Tibial nerve (tissue), 4 donors: Measurements from ENCODE around the gene HMGN2. TPM values are rescaled to one million over a fixed set of nuclear protein-coding genes. Genes with fewer than 3 reads are reported as not detected.
A peak's percentile ranks its signal among the peaks of the same experiment; 100 is the strongest.

Experiments used
- DNase-seq, 2 donors: peaks; one replicate each; pipeline ENCODE4 v3.0.0-alpha.2; 2019; ENCODE audit warnings: low spot score in 2 of 2
- H3K27ac ChIP-seq, 4 donors: fragments of 200-600 bp; sonication (generic) in 3 of 4; one replicate each; pipeline ENCODE4 v1.5.1; 2017 to 2019; ENCODE audit warnings: mild to moderate bottlenecking in 1 of 4
- H3K27me3 ChIP-seq, 2 donors: fragments of 200-600 bp; sonication (generic) in 1 of 2; one replicate each; pipeline versions ENCODE4 v1.5.1 to v1.6.0; 2017 to 2019
- H3K36me3 ChIP-seq, 3 donors: fragments of 200-600 bp; sonication (generic); one replicate each; pipeline ENCODE4 v1.5.1; 2018 to 2019
- H3K4me1 ChIP-seq, 4 donors: fragments of 200-600 bp; sonication (generic) in 3 of 4; one replicate each; pipeline ENCODE4 v1.5.1; 2017 to 2019
- H3K4me3 ChIP-seq, 4 donors: fragments of 200-600 bp; sonication (generic) in 3 of 4; one replicate each; pipeline ENCODE4 v1.5.1; 2017 to 2019; ENCODE audit warnings: mild to moderate bottlenecking in 1 of 4, moderate library complexity in 1 of 4
- H3K9me3 ChIP-seq, 4 donors: fragments of 200-600 bp; sonication (generic) in 3 of 4; one replicate each; pipeline ENCODE4 v1.5.1; 2017 to 2019
- CTCF ChIP-seq, 5 experiments: fragments of 200-600 bp in 3 of 5; fragments of 450-650 bp in 2 of 5; sonication (generic) in 3 of 5; IDR thresholded peaks; one replicate each; pipeline ENCODE4 v1.5.1; 2016 to 2019; ENCODE audit warnings: antibody characterized with exemption in 5 of 5, mild to moderate bottlenecking in 3 of 5, moderate library complexity in 2 of 5
- EP300 ChIP-seq, 2 donors: sonication (generic); formaldehyde crosslinking; IDR thresholded peaks; one replicate each; pipeline ENCODE4 v1.6.1; 2017; ENCODE audit warnings: antibody characterized with exemption in 2 of 2, mild to moderate bottlenecking in 1 of 2
- POLR2A ChIP-seq, 2 donors: fragments of 450-650 bp; IDR thresholded peaks; one replicate each; pipeline ENCODE4 v1.6.1; 2017; ENCODE audit warnings: antibody characterized with exemption in 2 of 2, mild to moderate bottlenecking in 2 of 2, moderate library complexity in 2 of 2
- WGBS, 2 donors: methylation state at CpG; one replicate each; pipeline ENCODE4 v1.1.5; 2018; 5-methylcytosine and 5-hydroxymethylcytosine counted together
- total RNA-seq, 4 donors: library from RNA; depleted of rRNA; stranded (reverse); fragments of >200 nt; gene quantifications; one replicate each; pipeline ENCODE4 v1.1.0, GENCODE V29; 2016

HMGN2 gene
- 100 to 1,000 TPM; 165 to 237 (median 207) TPM for total RNA-seq

DNA sequence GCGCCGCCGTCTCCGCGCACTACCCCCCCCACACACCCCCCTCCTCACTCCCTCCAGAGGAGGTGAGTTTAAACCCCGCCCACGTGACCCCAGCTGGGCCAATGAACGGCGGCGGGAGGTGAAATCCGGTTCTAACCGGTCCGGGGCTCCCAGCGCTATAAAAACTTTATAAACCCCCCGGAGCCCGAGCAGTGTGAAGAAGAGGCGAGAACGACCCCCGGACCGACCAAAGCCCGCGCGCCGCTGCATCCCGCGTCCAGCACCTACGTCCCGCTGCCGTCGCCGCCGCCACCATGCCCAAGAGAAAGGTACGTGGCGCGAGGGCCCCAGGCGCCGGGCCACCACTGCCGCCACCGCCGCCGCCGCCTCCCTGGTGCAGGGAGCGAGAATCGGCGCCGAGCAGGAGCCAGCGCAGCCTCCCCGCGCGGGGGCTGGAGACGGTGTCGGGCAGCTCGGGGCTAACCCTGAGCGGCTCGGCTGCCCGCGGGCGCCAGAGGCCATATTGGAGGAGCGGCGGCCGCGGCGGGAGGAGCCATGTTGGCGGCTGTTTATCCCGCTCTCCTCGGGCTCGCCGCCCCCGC, at the start of gene HMGN2:
Gene HMGN2, plus strand, starts transcription at position 121 of the 581 bp plus-strand sequence. Its CDS starts 173 bp downstream, at position 294.
- Histone ChIP-seq H3K27me3 (no peaks in the 10 kb centered on the region), H3K9me3 (no peaks in the 10 kb centered on the region), H3K4me1 (peaks cover 0 to 50% (median 28%) of the 10 kb centered on the region in 4 donors), H3K4me3 (peak within 1 kb of the TSS; percentile 72 to 99 (median 90)), H3K36me3 (peaks cover 5 to 56% (median 10%) of the 10 kb centered on the region in 3 donors), H3K27ac (peak within 1 kb of the TSS; percentile 96 to 100 (median 100))
- peak; percentile 93 to 94 for DNase-seq
- TF ChIP-seq POLR2A (IDR thresholded peaks at IDR 0.05) (peak; percentile 36 to 75), CTCF (IDR thresholded peaks at IDR 0.05) (peak in 2 of 5 experiments; percentile 12 to 17), EP300 (IDR thresholded peaks at IDR 0.05) (peak in 1 of 2 donors; percentile 83)
- 0 to 1% methylated on average over 26 to 51 of the region's 69 CpGs for WGBS, 2 donors

DNA sequence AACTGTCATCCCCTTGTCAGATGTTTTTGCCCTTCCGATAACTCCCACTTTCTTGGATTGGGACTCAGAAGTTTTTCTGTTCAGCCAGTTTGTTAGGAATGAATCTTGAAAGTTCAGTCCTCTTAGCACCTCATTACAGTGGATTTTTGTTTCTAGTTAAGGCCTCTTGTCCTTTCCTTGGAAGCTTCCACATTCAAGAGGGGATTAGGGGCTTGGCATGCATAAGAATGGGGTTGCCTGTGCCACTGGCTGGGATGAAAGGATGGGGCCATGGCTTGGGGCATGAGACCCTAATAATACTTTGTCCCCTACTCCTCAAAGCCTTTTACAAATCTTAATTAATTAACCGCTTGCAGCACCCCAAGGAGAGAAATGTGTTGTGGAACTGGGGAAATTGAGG, 42.5 kb upstream of the HMGN2 start:
- Histone ChIP-seq H3K27ac (no peak overlapping the region), H3K4me3 (no peak overlapping the region), H3K27me3 (no peaks in the 10 kb centered on the region), H3K4me1 (peaks cover 0 to 28% (median 11%) of the 10 kb centered on the region in 4 donors), H3K36me3 (peaks cover 0 to 6% (median 0%) of the 10 kb centered on the region in 3 donors), H3K9me3 (no peaks in the 10 kb centered on the region)
- 68 to 73% methylated on average over 2 of the region's 2 CpGs for WGBS, 2 donors
- no peak for TF ChIP-seq CTCF (IDR thresholded peaks at IDR 0.05)
- TF ChIP-seq EP300 (IDR thresholded peaks at IDR 0.05) = no peak
- DNase-seq = no peak

DNA sequence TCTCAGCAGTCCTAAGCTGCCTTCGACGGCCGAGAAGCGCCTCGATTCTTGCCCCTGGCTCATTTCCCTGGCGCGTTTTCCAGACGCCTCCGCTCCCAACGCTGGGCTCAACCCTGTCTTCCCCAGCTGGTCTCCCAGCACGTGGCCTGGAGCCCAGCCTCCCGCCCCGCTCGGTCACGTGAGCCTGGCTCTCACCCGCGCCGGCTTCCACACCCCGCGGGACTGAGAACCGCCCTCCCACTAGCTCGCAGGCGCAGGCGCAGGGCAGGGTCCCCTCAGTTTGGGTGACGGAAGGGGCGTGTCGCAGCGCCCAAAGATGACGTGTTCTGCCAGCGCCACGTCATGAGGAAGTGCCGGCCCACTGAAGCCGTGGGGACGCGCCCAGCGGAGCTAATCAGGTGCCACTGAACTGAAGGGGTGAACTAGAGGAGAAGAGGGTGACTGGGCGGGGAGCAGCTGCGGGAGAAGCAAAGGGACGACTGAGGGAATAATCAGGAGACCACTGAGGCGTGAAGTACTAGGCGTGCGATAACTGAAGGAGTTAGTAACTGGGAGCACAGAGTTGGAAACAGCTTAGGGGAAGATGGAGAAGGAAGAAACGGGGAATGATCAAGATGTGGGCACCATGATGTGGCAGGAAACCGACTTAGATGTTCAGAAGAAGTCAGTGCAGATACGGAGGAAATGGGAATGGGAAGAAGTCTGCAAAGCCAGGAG, 40.1 kb upstream of the HMGN2 start, which contains the start of gene DHDDS:
Gene DHDDS, plus strand, starts transcription at position 343 of the 717 bp plus-strand sequence. CDS start 625 bp downstream, outside the sequence.
- Histone ChIP-seq H3K4me1 (peaks cover 0 to 28% (median 11%) of the 10 kb centered on the region in 4 donors), H3K36me3 (peaks cover 0 to 27% (median 5%) of the 10 kb centered on the region in 3 donors), H3K4me3 (peak within 1 kb of the TSS; percentile 44 to 79 (median 58)), H3K9me3 (no peaks in the 10 kb centered on the region), H3K27ac (peak within 1 kb of the TSS; percentile 72 to 86 (median 84)), H3K27me3 (no peaks in the 10 kb centered on the region)
- peak in 2 of 5 experiments; percentile 15 to 57 for TF ChIP-seq CTCF (IDR thresholded peaks at IDR 0.05)
- peak in 1 of 2 donors; percentile 70 for TF ChIP-seq POLR2A (IDR thresholded peaks at IDR 0.05)
- peak; percentile 98 to 100 for TF ChIP-seq EP300 (IDR thresholded peaks at IDR 0.05)
- DNase-seq = peak; percentile 96 to 97
- 1% methylated on average over 39 of the region's 45 CpGs for WGBS, 2 donors

GRCh38 chr1:26432793-26433192, 39.4 kb upstream of the HMGN2 start:
- 52 to 61% methylated on average over 3 of the region's 3 CpGs for WGBS, 2 donors
- H3K36me3 ChIP-seq = peaks cover 0 to 34% (median 8%) of the 10 kb centered on the region in 3 donors
- peak overlapping the region; percentile 63 to 86 (median 84) for H3K27ac ChIP-seq
- no peaks in the 10 kb centered on the region for H3K27me3 ChIP-seq
- TF ChIP-seq POLR2A (IDR thresholded peaks at IDR 0.05) (no peak), CTCF (IDR thresholded peaks at IDR 0.05) (no peak)
- H3K4me3 ChIP-seq = peak overlapping the region; percentile 44 to 79 (median 58)
- DNase-seq = no peak
- H3K9me3 ChIP-seq = no peaks in the 10 kb centered on the region
- H3K4me1 ChIP-seq = peaks cover 0 to 28% (median 11%) of the 10 kb centered on the region in 4 donors
